ENCODE results near the gene ARMH1. TPM values are rescaled to one million over a fixed set of nuclear protein-coding genes. Genes with fewer than 3 reads are reported as not detected.

Gene ARMH1
- total RNA-seq, 4 donors from 2014 or later = 0.47 to 2.4 (median 1.2) TPM

DNA sequence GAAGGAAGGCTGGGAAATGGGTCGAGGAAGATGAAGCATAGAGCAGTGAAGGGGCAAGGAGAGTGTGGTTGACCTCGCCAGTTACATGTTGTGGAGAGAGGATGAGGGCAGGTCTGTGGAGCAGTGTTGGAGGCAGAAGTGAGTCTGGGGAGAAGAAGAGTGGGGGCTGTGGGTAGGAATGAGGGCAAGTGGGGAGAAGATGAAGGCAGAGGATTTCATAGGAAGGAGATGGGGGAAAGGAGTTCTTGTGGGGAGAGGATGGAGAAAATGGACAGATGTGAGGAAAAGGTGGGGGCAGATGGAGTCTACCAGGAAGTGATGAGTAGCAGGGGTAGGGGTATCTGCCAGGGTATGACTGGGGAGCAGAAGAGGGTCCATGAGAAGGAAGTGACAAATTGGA, 3.6 kb downstream of the ARMH1 start:
- TF ChIP-seq, protein P1, sequence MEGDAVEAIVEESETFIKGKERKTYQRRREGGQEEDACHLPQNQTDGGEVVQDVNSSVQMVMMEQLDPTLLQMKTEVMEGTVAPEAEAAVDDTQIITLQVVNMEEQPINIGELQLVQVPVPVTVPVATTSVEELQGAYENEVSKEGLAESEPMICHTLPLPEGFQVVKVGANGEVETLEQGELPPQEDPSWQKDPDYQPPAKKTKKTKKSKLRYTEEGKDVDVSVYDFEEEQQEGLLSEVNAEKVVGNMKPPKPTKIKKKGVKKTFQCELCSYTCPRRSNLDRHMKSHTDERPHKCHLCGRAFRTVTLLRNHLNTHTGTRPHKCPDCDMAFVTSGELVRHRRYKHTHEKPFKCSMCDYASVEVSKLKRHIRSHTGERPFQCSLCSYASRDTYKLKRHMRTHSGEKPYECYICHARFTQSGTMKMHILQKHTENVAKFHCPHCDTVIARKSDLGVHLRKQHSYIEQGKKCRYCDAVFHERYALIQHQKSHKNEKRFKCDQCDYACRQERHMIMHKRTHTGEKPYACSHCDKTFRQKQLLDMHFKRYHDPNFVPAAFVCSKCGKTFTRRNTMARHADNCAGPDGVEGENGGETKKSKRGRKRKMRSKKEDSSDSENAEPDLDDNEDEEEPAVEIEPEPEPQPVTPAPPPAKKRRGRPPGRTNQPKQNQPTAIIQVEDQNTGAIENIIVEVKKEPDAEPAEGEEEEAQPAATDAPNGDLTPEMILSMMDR (IDR thresholded peaks at IDR 0.05) = no peak
- no peak for ATAC-seq (ENCODE audit: low FRiP score)
- DNase-seq (ENCODE audit: low spot score) = no peak

- no peak for DNase-seq (ENCODE audit: low spot score)
These were observed 4.1 kb downstream of the ARMH1 start for GRCh38 chr1:44678626-44679025.

DNA sequence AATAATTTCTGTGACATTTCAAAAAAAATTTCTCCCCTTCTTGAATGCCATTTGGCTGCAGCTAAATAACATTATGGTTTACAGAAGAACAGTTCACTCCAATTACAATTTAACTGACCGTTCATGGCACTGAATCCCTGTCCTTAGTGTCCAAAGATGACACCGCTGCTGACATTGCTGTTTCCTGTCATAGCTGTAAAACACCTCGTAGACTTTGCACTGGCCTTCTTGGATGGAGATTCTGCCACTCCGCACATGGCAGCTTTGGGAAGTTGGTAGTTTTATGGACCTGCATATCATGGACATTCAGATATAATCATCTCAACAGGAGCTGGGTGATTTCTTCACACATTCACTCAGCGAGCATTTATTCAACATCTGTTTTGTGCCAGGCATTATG, 5.0 kb downstream of the ARMH1 start:
- no peak for DNase-seq (ENCODE audit: low spot score)
- ATAC-seq (ENCODE audit: low FRiP score) = no peak
- TF ChIP-seq, protein P1 (IDR thresholded peaks at IDR 0.05) = no peak

More at GRCh38 chr1:44678626-44679025, 4.1 kb downstream of the ARMH1 start:
- TF ChIP-seq, protein P1 (IDR thresholded peaks at IDR 0.05) = no peak
- no peak for ATAC-seq (ENCODE audit: low FRiP score)

GRCh38 chr1:44681905-44682882, 7.7 kb downstream of the ARMH1 start:
- TF ChIP-seq, protein P1 (IDR thresholded peaks at IDR 0.05) = no peak
- ATAC-seq (ENCODE audit: low FRiP score) = no peak
- DNase-seq (ENCODE audit: low spot score) = no peak

- DNase-seq (ENCODE audit: low spot score) (no peak), ATAC-seq (ENCODE audit: low FRiP score) (no peak)
- TF ChIP-seq, protein P1 (IDR thresholded peaks at IDR 0.05) = no peak
These were observed 8.4 kb downstream of the ARMH1 start for GRCh38 chr1:44682883-44683265.

DNA sequence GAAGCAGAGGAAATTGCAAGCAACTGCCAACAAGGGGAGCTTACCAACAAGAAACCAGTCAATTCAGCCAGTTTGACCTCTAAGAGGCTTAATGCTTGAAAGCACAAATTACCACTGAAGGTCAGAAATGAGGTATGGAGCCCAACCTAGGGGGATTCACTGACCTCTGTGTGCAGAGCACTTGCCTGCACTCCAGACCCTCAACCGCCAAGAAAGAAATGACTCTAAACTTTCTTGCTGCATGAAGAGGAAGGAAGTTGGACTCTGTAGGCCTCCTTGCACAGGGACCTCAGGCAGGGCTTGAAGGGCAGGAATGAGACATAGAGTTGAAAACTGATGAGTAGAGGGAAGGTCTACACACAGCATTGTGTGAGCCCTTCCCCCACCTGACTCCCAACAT, 10.0 kb downstream of the ARMH1 start:
- DNase-seq (ENCODE audit: low spot score) = no peak
- TF ChIP-seq, protein P1 (IDR thresholded peaks at IDR 0.05) = no peak
- ATAC-seq (ENCODE audit: low FRiP score) = no peak

DNA sequence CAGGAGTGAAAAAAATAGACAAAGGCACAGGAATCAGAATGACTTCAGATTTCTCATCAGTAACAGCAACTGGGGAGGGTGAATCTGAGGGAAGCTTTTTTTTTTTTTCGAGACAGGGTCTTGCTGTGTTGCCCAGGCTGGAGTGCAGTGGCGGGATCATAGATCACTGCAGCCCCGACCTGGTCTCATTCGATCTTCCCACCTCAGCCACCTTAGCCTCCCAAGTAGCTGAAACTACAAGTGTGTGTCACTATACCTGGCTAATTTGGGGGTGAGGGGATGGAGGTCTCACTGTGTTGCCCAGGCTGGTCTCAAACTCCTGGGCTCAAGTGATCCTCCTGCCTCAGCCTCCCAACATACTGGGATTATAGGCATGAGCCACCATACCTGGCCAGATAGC, 10.7 kb downstream of the ARMH1 start:
- no peak for DNase-seq (ENCODE audit: low spot score)
- ATAC-seq (ENCODE audit: low FRiP score) = no peak

More for the DNA sequence above, 10.7 kb downstream of the ARMH1 start:
- TF ChIP-seq, protein P1 (IDR thresholded peaks at IDR 0.05) = no peak

Measured in omental fat pad (tissue), 4 donors.